Dermis lymphatic vessel endothelial cell (primary cell): ENCODE measurements around the gene RNF144A. TPM values are rescaled to one million over a fixed set of nuclear protein-coding genes. Genes with fewer than 3 reads are reported as not detected.

Experiments
- total RNA-seq: library from RNA; depleted of rRNA; stranded (reverse); fragments of >200 nt; gene quantifications from 2 replicates; pipeline ENCODE4 v1.2.1, GENCODE V29; 2014

Gene RNF144A
- 12.2 and 16.2 TPM in 2 replicates for total RNA-seq

GRCh38 chr2:6917071-6917760 is at the start of gene RNF144A:
TSS of gene RNF144A (plus strand) at chr2:6917412. CDS start at chr2:6996927, 79,515 bp downstream.

GRCh38 chr2:6877402-6878304 is 39.6 kb upstream of the RNF144A start, which contains the start of gene RSAD2:
TSS of gene RSAD2 (plus strand) at chr2:6877777. CDS start at chr2:6877801, 24 bp downstream.

Other genes starting within 250 kb of the RNF144A start
- gene CMPK2, start 51.5 kb upstream of the RNF144A start, total RNA-seq, result 0.26 and 0.33 TPM in 2 replicates
- under 0.01 and 0.33 TPM in 2 replicates for gene RSAD2, start 39.6 kb upstream of the RNF144A start, total RNA-seq